Brain pericyte (primary cell): Measurements from ENCODE around the gene TBC1D16.

Experiments
- DNase-seq: peaks from one replicate; pipeline ENCODE4 v3.0.0-alpha.2; 2012; ENCODE audit warnings: low read depth, low spot score

TBC1D16 gene

DNA sequence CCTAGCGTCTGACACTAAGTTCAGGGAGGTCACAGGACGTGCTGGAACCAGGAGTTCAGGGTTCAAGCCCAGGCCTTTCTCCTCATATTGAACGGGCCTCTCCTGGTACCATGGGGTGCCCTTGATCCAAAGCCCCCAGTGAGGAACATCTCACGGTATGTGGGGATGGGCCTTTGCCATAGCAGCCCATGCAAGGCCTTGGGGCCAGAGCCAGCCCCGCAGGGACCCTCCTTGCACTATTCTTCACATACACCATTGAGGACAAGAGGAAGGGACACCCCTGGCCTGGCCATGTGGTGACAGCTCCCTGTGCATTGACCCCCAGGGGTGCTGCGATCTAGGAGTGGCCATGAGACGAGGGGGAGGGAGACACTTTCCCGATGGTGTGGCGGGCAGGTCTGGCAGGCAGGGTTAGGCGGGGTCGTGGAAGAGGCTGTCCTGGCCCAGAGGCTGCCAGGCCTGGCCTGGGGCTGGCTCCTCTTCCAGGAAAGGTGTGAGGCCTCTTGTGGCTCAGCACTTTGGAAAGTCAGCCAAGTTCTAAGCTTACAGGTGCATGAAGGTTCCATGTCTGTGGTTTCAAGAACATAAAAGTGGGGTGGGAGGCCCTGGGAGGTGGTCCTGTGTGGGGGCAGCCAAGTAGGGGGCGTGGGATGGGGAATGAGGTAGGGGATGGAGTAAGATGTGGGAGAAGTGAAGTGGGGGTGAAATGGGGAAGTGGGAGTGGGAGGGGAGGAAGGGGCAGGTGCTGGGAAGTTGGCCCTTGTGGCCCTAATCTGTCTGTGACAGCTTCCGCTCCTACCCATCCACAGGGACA lies 107.8 kb downstream of the TBC1D16 start:
- DNase-seq, result no peak

DNA sequence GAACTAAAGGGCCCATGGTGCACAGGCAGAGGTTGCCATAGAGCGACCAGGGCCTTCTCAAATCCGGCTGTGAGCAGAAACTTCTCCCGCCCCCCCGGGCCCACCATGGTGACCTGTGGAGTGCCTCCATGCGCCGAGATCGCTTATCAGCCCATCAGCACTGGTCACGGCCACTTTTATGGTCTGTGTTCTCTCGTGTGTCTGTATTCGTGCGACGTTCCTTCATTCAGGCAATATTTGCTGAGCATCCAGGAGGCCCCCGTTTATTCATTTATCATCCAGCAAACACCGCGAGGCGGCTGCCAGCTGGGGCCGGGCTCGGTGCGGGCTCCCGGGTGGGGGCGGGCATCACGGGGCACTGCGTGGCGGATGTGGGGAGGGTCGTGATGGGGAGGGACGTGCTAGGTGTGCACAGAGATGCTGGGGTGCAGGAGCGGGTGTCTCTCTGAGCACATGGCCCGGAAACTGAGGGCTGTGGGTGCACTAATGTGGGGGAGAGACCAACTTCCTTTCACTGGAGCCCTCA lies 108.5 kb downstream of the TBC1D16 start:
- DNase-seq, result no peak

DNA sequence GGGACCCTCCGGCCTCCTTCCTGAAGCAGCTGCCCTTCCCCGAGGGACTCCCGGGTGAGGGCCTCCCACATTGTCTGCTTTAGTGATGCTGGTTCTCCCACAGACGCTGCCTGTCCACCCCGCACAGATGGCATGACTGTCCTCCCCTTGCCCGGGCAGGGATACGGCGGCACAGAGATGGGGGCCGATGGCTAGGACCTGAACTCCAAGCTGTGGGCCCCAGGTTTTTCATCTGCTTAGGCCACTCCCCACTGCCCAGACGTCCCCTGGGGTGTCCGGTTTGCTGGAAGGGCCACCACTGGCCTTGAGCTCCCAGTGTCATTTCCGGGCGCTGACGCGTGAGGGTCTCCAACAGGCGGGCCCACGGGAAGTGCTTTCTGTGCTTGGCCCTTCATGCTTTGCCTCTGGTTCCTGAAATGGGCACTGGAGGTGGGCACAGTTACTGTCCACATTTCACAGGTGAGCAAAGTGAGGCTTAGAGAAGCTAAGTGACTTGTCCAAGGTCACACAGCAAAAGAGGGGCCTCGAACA lies 109.0 kb downstream of the TBC1D16 start:
- DNase-seq, result no peak

DNA sequence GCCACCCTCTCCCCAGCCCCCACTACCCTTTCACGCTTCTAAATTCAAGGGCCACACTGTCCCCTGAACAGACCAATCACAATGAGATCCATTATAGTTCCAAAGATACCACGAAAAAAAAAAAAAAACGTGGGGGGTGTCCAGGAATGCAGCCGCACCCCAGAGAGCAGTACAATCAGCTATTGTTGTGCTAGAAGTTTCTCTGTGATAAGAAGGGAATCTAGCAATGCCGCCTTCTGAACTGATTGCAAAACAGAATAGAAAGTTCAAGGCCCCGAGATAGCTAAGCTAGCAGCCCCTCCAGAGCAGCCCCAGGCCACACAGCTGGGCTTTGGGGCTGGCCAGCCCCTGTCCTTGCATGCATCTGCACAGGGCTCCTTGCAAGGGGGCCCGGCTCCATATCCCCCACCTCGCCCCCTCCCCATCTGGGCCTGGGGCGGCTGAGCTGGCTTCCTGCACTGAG lies 109.5 kb downstream of the TBC1D16 start:
- DNase-seq, result no peak

DNA sequence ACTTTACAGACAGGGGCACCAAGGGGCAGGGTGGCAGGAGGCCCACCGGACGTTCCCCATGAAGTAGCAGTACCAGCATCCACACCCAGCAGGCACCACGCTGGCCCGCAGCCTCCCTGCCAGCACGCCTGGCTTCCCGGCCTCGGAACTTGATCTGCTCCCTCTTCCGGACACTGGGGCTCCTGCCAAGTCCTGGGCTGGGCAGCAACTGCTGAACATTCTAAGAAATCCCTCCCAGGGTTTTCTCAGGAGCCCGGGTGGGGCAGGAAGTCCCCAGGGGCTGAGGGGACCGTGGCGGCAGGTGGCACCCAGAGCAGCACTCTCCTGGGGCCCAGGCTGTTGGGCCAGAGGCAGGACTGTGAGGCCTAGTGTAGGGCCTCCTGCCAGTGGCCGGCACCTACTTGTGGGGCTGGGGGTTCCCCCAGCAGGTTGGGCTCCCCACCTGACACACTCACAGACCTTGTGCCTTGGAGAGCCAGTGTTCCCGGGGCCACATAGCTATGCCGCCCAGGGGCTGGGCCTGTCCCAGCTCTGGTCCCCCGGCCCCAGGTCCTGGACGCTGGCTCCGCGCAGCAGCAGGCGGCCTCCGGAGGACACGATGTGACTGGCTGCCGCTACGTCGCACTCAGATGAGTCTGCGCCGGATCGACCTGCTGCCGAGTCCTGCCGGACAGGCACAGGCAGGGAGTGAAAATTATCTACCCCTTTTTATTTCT lies 110.3 kb downstream of the TBC1D16 start:
- no peak for DNase-seq

DNA sequence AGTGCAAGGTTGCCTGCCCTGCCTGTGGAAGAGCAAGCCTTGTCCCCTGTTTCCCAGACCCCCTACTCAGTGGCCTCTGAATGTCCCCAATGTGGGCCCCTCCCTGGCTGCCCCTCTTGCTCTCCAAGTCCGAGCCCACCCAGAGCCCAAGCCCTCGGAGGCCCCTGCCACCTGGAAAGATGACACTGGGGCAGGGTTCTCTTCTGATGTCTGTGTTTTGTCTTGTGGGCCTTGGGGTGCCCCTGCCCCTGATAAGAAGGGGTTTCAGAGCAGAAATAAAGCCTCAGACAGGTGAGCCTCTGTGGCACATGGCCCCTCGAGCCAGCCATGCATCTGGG lies 111.1 kb downstream of the TBC1D16 start:
- DNase-seq, result no peak

DNA sequence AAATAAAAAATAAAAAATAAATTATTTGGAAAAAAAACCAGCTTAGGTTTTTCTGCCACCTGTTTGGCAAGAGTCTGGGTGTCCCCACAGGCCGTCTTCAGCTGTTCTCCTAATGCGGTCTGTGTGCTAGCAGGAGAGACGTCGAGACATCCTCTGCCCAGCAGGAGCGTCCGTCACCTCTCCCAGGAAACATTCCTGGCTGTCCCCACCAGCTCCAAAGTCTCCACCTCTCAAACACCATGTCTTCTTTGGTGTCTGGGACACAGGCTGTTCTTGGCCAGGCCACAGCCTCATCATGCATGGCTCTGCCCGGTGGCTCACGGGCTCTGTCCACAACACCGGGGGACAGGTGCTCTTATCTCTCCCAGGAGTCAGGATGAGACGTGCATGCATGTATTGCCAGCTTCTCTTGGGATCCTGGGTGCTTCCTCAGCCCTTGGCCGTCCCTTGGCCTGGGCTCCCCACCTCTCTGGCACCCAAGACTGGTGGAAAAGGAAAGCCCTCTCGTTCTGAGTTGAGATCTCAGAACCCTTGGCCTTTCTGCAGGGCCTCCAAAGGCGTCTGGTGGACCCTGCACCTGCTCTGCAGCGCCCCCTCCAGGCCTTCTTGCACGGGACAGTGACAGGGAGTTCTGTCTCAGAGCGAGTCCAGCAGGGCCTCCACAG lies 111.6 kb downstream of the TBC1D16 start:
- DNase-seq, result no peak

DNA sequence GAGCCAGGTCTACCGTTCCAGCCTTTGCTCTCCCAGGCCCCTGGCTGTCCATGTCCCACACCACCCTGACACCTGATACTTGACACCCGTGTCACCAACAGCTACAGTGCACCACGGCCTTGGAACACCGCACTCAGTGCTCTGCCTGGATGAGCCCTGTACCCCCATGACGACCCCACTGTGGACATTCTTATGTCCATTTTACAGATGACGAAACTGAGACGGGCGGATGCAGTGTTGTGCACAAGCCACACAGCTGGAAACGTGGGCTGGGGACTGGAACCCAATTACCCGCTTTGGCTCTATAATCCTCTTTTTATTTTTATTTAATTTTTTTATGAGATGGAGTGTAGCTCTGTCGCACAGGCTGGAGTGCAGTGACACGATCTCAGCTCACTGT lies 112.9 kb downstream of the TBC1D16 start:
- no peak for DNase-seq

DNA sequence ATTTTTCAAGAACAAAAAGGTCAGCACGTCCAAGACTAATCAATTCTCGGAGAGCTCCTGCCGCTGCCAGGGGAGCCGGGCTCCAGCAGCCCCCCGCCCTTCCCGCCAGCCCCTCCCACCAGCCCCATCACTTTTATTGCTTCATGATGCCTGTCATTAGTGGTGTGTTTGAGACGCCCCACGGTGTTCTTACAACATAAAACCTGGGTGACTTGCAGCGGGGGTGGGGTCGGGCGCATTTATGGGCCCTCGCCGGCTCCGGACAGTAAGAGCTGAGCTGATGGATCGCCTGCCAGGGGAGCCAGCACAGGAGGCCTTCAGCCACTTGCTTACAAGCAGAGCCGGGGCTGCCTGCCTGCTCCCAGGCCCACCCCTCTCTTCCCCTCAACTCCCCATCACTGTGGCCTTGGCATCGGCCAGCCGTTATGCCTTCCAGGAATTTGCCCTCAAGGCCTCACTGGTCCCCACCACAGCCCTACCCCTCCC lies 113.5 kb downstream of the TBC1D16 start:
- DNase-seq, result no peak

DNA sequence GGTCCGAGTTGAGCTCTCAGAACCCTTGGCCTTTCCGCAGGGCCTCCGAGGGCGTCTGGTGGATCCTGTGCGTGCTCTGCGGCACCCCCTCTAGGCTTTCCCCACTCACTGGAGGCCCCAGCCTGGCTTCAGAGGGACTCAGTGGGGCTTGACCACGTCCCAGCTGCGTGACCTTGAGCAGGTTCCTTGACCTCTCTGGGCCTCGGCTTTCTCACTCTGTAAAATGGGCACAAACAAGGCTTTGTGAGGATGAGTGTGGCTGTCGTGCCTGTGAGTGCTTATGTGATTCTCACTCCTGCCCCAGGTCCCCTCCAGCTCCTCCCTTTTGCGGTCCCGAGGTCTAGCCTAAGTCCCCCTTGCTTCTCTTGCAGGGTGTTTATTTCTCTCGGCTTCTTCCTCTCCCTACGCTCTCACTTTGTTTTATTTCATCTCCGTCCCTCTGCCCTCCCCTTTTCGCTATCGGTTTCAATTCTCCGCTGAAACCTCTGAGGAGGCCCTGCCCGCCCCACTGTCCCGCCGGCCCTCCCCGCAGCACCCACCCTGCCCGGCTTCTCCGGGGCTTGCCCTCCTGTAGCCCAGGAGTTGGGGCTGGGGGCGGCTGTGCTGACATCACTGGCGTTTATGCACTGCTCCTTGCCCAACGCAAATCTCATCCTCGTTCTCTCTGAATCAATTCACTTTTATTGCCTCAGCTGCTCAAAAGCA lies 114.1 kb downstream of the TBC1D16 start:
- DNase-seq, result no peak

DNA sequence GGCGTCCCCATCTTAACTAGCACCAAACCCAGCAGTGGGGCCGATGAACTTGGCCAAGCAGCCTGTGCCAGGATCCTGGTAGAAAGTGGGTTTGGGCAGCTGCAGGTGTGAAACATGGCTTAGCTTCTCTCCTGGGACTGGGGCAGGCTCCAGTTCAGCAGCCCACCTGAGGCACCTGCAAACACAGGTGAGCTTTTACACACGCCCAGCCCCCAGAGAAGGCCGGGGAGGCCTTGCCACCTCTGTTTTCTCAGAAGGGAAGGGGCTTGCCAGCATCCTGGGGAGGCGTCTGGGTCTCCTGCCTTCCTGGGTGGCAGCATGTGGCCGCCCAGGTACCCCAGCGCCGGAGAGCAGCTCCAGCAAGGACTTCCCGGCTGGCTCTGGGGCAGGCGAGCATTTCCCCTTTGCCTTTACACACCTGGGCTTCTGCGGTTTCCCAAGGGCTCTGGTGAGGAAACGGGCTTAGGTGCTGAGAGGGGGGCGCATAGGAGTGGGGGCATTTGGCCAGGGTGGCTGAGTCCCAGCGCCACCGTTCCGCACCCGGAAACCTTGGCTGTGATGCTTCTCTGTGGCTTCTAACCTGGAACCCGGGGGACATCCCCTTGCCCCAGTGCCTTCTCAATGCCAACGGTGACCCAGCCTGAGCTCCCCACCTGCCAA lies 114.8 kb downstream of the TBC1D16 start:
- DNase-seq, result no peak

DNA sequence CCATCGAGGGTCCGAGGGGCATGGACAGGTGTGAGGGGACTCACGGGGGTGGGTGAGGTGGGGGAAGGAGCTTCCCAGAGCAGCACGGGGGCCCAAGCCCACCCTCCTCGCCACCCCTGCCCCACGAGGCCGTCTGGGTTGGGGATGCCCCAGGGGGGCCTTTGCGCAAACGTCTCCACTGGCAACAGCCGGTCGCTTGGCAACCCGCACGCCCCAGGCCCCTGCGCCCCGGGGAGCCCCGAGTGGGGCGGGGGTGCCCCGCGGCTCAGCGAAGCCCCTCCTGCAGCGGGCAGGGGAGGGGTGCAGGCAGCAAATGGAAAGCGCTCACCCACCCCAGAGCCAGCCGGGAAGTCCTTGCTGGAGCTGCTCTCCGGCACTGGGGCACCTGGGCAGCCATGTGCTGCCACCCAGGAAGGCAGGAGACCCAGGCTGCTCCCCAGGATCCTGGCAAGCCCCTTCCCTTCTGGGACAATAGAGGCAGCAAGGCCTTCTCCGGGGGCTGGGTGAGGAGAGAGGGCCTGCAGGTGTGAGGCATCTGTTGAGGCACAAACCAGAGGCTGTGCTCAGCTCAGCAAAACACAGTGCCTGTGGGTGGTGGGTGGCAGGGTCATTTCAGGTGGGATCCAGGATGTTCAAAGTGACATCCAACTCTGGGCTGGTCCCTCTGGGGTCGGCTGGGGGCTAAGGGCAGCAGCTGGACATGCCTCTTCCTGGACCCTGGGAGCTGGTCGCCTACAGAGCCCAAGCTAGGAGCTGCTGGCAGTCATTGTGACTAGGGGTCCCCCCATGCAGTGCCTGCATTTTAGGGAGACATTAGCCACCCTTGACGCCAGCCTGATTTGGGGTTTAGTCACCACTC lies 115.6 kb downstream of the TBC1D16 start:
- no peak for DNase-seq

DNA sequence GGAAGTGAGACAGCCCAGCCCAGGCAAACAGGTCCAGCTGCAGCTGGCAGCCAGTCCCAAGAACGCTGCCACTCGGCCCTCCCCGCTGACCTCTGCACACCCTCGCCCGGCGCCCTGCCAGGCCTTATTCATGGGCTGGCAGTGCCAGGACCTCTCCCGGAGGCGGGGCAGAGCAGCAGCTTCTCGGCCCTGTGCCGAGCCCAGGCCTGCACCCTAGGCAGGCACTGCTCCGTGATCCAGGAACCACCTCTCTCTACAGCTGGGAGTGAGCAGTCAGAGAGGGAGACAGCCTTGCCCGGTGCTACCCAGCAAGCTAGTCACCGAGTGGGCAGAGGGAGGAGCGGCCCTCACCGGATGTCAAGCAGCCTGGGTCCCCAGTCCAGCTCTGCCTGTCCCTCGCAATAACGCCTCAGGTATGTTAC lies 116.5 kb downstream of the TBC1D16 start:
- no peak for DNase-seq

DNA sequence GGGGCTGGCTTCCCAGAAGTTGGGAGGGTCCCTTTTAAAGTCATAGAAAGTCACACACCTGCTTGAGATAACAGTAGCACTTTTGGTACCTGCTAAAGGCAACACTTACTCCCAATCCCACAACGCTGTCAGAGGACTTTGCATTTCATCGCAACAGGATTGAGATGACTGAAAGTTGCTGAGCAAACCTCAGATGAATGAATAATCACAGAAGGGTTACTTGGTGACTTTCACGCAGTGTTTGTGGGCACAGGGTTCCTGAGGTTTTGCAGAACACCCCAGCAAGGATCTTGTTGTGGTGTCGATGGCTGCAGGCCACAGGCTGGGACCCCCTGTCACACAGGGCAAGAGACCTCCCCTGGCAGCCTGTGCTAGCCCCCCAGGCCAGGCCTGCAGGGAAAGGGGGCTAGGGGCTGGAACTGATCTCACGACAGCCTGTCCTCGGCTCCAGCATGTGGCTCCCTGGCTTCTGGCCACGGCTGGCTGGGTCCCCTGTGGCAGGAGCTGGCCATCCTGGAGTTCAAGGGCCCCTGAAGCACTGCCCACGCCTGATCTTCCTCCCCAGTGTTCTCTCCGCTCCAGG lies 117.0 kb downstream of the TBC1D16 start:
- DNase-seq, result no peak

DNA sequence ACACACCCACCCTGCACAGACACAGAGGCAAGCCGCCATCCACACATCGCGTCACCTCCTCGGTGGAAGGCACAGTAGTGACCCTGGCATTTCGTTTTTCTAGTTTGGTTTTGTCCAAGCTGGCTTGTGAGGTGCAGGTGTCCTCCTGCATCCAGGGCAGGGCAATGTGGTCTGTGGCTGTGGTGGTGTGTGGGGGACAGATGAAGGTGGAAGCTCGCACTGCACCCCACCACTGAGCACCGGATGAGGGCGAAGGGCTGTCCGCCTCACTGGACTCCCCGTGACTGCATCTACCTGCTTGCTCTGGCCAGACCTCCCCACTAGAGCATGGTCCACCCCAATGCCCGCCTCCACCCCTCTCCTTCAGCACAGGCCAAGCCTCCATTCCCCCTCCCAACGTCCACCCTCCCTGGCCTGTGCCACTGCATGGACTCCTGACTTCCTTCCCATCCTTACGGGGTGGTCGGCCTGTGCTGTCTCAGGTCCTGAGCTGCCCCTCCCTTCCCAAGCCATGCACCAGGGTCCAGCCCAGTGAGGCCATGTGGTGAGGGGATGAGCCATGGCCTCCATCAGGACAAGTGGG lies 117.7 kb downstream of the TBC1D16 start:
- no peak for DNase-seq

DNA sequence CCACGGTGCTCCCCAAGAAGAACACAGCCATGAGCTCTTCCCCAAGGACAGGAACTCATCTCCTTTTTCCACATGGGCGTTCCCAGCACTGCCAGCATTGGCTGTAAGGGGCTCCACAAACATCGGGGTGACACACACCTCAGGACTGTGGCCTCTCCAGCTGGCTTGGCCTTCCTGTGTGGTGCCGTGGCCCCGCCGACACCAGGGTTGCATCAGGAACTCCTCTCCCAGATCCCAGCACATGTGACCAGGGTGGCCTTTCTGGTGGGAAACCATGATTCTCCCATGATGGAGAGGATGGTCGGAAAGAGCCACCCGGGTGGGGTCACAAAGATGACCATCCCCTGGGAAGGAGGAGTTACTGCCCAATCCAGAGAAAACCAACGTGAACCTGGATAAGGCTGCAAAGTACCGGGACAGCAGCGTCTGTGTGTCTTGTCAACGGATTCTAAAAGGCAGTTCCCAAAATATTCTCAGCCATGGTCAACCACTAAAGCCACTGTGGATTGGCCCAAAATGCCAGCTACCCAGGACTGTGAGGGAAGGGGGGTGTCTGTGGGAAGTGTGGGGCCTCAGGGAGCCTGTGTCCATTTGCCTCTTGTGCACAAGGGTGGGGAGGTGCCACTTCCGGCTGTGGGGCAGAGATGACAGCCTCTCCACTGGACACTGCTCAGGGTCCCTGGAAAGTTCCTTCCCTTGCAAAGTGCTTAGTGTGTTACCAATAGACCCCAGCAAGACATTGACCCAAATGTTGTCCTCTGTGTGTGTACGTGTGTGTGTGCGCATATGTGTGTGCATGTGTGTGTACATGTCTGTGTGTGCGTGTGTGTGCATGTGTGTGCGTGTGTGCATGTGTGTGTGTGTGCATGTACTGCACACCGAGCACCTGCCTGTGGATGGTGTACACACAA lies 118.4 kb downstream of the TBC1D16 start:
- DNase-seq, result no peak

DNA sequence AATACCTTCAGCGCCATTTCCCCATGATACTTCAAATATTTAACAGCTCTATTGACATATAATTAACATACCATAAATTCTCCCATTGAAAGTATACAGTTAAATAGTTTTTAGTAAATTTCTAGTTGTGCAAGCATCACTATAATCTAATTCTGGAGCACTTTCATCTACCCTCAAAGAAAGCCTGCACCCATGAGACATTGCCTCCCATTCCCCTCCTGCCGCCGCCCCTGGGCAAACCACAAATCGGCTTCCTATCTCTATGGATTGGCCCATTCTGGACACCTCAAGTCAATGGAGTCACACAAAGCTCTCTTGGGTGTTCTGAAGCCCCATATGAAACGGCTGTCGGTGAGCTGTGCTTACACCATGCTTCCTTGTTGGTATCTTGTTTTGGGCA lies 119.2 kb downstream of the TBC1D16 start:
- no peak for DNase-seq

DNA sequence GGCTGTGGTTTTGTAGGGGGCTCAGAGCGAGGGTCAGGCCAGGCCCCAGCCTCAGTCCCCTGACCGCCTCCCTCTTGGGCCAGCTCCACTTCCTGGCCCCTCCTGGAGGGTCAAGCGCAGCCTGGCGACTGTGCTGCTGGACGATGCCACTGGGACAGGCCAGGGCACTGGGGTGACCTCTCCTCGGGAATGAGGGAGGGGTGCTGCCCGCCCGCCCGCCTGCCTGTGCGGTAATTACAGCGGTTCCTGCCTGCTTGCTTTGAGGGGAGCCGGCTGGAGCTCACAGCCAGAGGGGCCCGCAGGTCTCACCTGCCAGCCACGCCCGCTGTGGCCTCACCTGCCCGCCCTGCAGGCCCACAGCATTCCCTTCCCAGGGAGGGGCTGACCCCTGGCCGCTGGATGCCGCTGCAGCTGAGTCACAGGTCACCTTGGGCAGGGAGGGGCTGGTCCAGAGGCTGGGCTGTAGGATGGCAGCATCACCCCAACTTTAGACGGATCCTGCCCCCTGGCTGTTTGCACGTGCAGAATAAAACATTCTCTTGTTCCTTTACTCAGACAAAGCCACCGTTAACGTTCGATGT lies 119.7 kb downstream of the TBC1D16 start:
- no peak for DNase-seq
